NCI-H446 (cell line): ENCODE results near the gene CDH1.
"Not testable (repeated sequence)": the region's sequence is repeated elsewhere in the genome, so short reads cannot be mapped to it uniquely, and the experiment has no call there.

Experiments used
- DNase-seq, 2 experiments: peaks; one replicate each; lab custom pipeline; 2025; lab: John Stamatoyannopoulos, UW

Gene CDH1

GRCh38 chr16:68737046-68737729, at the start of gene CDH1:
Gene CDH1, plus strand, starts transcription at chr16:68737292. Its CDS starts 124 bp downstream, at chr16:68737416.
- no peak for DNase-seq

DNA sequence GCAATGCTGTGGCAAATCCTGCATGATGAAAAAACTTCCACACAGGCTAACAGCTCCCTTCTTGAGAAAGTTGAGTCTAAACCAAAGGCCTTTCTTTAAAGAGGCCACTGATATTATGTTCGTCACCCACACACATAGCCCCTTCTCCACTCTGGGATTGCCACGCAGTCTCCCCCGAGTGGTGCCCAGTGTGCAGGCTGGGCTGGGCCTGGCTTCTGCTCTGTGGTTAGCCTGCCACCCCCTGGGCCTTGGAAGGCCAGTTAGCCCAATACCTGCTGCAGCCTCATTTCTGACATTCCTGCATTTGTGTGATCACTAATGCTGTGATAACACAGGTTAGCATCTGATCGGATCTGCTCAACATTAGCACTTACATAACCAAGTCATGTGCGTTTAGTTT, 47.2 kb upstream of the CDH1 start:
- no peak for DNase-seq

DNA sequence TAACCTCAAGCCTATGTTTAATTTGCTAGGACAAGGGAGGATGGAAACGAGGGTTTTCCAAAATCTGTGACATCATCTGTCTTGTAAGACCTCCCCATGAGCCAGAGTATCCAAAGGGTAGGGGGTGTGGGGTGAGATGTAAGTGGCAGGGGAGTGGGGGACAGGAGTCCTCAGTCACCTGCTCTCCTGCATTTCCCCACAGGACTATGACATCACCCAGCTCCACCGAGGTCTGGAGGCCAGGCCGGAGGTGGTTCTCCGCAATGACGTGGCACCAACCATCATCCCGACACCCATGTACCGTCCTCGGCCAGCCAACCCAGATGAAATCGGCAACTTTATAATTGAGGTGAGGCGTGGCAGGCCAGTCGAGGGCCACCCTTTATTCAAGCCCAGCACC, 41.5 kb upstream of the CDH1 start:
- no peak for DNase-seq

DNA sequence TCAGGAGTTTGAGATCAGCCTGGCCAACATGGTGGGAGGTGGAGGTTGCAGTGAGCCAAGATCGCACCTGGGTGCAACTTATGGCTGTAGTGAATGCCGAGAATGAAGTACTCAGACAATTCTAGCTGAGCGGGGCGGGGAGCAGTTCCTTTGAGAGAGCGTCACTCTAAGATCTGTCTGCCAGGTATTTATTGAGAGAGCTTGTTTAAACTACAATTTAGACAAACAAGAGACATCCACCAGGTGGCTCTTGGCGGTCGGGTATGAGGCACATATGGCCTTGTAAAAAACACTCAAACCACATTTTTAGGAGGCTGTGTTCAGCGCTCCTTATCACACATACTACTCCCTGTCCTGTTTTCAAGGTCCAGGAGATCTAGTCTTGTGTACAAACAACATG, 40.6 kb upstream of the CDH1 start:
- no peak for DNase-seq

DNA sequence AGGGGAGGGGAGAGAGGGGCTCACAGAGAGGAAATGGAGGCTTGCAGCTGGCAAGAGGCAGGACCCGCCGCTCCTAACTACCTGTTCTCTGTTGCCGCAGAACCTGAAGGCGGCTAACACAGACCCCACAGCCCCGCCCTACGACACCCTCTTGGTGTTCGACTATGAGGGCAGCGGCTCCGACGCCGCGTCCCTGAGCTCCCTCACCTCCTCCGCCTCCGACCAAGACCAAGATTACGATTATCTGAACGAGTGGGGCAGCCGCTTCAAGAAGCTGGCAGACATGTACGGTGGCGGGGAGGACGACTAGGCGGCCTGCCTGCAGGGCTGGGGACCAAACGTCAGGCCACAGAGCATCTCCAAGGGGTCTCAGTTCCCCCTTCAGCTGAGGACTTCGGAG, 39.0 kb upstream of the CDH1 start:
- DNase-seq, result no peak

DNA sequence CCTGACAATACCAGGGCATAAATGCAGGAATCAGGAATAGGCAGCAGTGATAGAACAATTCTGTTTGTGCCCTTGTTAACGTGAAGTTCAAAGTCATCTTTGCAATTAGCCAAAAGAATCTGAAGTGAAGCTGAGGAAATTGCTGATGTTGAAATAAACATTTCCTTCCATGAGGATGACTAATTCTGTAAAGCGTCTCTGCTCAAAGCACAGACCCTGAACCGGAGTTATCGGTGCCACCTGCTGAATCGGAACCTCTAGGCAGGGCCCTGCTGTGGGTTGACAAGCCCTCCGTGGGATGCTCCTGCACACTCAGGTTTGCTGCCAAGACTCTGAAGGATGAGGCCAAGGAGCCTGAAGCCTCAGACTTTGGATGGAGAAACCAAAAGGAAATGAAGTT, 37.0 kb upstream of the CDH1 start:
- no peak for DNase-seq

DNA sequence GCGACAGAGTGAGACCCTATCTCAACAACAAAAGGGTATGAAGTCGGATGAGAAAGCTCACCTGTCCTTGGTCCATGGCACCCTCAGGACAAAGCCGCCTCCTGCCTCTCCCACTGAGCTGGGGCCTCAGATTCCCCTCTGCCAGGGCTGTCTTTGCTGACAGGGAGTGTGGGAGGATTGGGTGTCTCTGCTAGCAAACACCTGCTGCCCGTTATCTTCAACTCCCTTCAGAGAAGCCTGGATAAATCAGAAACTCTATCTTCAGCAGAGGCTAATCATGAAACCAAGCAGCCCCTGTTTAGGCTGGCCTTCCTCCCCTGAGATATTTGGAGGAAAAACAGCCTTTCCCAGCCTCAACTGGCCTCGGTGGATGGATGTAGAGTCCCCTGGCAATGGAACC, 36.3 kb upstream of the CDH1 start:
- DNase-seq, result no peak

DNA sequence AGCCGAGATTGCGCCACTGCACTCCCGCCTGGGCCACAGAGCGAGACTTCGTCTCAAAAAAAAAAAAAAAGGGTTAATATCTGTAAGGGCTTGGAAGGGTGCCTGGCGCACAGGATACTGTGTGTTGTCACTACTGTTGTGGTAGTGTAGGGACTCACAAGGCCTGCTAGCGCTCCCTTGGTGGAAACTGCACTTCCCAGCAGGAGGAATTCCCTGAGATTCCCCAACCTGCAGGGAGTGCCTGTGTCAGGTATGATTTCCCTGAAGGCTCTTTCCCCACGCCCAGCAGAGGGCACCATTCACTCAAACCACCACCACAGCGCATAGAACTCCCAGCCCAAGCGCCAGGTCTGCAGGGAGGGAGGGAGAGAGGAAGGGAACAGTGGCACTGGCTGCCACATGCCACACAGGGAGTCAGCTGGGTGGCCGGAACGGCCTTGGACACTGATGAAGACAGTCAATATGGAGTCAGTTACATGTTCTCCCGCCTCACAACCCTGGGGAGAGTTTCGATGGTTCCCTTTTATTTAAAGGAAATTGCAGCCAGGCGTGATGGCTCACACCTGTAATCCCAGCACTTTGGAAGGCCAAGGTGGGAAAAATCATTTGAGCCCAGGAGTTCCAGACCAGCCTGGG, 32.7 kb upstream of the CDH1 start:
- DNase-seq, result peak; percentile 5 to 41

- no peak for DNase-seq
These were observed 29.5 kb upstream of the CDH1 start for GRCh38 chr16:68707340-68708152.

DNA sequence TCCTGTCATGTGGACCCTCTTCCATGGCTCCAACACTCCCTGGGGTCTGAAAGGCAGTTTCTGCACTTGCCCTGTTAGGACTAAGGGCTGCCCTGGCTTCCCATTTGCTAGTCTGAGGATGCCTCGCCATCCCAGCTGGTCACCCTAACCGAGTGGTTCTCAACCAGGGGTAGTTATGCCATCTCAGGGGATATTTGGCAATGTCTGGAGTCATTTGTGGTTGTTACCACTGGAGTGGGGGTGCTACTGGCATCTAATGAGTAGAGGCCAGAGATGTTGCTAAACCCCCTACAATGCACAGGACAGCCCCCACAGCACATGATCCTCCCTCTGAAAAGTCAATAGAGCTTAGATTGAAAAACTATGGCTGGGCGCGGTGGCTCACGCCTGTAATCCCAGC, 26.9 kb upstream of the CDH1 start:
- no peak for DNase-seq

DNA sequence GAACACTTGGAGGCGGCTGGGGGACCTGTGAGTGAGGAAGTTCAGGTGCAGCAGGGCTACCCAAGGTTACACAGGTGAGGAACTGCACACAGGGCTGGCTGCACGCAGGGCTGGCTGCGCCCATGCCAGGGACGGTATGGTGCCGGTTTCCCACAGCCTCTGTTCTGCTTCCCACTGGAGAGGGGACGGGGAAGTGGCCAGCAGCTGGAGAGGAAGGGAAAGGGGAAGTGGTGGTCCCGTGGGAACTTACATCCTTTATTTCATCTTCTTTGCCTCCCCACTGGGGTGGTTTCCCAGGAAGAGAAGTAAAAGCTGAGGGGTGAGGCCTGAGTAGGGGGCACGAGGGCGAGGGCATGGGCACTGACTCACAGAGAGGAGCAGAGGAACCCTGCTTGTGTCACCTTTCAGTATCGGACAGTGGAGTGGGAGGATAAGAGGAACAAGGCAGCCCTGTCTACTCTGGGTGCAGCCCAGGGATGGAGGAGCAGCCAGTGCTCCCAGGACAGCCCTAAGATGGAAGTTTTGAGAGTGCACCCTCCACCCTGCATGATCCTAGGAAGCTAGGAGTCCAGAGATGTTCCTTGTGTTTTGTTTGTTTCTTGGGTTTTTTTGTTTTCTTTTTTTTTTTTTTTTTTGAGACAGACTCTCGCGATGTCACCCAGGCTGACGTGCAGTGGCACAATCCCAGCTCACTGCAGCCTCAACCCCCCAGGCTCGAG, 25.5 kb upstream of the CDH1 start:
- no peak for DNase-seq

DNA sequence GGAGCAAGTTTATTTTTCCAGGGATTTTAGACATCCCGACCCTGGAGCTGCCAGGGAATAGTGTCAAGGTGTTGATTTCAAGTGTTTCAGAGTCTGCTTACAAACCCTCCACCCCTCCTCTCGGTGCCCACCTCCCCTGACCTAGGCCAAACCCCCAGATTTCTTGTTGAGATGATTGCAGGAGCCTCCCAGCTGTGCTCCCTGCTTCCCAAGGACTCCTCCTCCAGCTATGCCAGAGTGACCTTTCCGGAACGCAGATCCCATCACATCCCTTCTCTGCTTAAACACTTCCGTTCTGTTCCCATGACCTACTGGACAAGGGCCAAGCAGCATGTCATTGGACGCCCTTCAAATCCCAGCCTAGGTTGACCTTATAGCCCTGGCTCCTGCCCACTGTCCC, 23.7 kb upstream of the CDH1 start:
- no peak for DNase-seq

DNA sequence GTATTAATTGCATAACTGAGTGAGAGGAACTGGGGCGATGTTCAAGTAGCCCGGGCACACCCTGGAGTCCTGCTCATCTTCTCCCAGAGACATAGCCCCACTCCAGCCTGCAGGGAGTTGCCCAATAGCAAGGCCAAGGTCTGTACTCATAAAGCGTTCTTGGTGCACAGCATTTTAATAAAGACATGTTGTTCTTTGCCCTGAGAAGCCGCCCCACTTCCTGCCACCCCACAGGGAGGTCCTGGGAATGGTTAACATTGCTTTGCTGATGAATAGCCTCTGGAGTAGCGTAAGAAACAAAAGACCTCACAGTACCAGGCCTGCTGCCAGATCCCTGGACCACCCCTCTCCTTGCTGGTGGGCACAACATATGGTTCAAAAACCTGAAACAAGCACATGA, 21.6 kb upstream of the CDH1 start:
- DNase-seq, result no peak

GRCh38 chr16:68716516-68716915, 20.6 kb upstream of the CDH1 start:
- DNase-seq, result not testable (repeated sequence)

- DNase-seq, result no peak
These were observed 19.4 kb upstream of the CDH1 start for GRCh38 chr16:68717684-68718083.

DNA sequence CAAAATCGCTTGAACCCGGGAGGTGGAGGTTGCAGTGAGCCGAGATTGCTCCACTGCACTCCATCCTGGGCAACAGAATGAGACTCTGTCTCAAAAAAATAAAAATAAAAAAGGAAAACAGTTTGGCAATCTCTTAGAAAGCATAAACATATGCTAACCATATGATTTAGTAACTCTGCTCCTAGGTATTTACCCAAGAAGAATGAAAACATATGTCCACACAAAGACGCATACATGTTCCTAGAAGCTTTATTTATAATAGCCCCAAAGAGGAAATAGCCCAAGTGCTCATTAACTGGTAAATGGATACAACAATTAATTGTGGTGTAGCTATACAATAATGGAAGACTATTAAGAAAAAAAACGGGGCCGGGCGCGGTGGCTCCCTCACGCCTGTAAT, 18.5 kb upstream of the CDH1 start:
- DNase-seq, result no peak

GRCh38 chr16:68719993-68720489, 17.1 kb upstream of the CDH1 start:
- DNase-seq, result no peak

DNA sequence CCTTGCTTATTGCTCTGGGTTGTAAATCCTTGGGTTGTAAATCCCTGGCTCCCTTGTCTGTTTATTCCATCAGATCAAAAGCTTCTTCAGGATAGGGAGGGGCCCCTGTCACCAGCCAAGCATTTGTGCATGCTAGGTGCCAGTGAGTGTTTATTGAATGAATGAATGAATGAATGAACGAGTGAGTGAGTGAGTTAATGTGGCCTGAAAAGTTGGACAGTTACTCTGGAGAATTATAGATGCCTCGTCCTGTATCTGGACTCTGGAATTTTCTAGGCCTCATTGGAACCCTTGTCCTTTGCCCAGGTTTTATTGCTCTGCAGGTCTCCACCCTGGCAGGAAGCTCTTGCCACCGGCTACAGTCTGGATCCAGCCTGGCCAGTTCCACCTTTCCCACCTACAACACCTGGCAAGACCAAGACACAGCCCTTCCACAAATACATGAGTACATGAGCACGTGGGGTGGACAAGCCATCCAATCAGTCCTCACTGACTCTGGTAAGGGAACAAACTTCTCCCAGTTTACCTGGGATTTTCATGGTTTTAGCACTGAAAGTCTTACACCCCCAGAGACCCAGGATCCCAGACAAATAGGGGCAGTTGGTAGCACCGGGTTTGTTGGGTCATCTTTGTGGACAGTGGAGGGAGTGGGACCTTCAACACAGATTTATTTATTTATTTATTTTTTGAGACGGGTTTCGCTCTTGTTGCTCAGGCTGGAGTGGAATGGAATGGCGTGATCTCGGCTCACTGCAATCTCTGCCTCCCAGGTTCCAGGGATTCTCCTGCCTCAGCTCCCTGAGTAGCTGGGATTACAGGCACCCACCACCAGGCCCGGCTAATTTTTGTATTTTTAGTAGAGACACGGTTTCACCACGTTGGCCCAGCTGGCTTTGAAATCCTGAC, 14.7 kb upstream of the CDH1 start:
- no peak for DNase-seq

DNA sequence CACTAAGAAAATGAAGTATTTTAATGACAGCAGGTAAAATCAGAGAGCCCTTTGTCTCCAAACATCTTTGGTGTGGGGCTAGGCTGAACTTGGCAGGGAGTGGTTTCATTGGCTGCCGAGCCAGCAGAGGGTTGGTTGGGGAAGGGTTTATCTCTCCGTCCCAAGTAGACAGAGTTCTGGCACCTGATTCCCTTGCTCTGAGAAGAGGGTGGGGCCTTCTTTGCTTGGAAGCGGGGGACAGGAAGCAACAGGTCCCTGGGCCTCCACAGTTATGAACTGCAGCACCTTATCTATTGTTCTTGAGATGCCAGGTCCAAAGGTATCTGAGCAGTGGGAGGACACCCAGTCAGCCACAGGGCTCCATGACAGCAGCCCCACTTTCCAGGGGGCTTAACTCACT, 12.3 kb upstream of the CDH1 start:
- no peak for DNase-seq

DNA sequence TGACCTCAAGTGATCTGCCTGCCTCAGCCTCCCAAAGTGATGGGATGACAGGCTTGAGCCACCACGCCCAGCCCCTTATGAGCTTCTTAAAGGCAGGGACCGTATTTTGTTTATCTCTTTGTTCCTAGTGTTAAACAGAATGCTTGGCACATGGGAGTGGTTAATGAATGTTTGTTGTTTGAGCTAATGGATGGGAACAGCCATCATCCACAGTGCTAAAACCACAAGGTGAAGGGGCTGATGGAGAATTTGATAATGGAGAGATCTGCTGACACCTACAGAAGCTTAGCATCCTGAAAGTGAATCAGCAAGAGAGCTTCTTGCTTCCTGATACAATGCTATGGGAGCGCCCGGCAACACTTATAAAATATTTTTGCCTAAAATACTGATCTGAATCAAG, 8.6 kb upstream of the CDH1 start:
- DNase-seq, result no peak

GRCh38 chr16:68731637-68732036, 5.5 kb upstream of the CDH1 start:
- no peak for DNase-seq
